Measurements from ENCODE around the gene THAP7.

The THAP7 gene

DNA sequence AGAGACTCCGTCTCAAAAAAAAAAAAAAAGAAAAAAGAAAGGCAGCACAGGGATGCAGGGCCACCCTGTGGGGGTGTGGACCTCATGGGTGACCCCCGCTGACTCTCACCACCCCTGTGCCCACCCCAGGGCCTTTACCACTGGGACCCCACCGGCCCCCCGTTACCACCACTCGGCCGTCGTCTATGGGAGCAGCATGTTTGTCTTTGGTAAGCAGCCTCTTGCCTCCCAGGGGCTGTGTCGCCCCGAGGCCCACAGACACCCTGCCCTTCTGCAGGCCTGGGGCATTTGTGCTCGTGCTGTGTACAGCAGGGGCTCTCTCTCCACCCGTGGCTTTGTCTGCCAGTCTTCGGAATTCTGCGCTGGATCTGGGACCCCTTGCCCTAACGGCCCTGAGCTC lies 14.5 kb downstream of the THAP7 start:
- no peaks in the 10 kb centered on the region for H3F3A ChIP-seq (ENCODE audit: insufficient read depth, low read length)
- no peaks in the 10 kb centered on the region for H3K9me2 ChIP-seq (ENCODE audit: low read depth, low read length)
- H2AFZ ChIP-seq (ENCODE audit: low read length) = no peak overlapping the region
- no peak overlapping the region for H3K9ac ChIP-seq (ENCODE audit: low read length)
- peaks cover 29% of the 10 kb centered on the region; the same call in 1 of the 2 replicates for H3K36me3 ChIP-seq (ENCODE audit: insufficient read depth, low read length)
- no peak for TF ChIP-seq EZH2 (IDR thresholded peaks at IDR 0.05; ENCODE audit: borderline replicate concordance, low read length)
- TF ChIP-seq, protein P1, sequence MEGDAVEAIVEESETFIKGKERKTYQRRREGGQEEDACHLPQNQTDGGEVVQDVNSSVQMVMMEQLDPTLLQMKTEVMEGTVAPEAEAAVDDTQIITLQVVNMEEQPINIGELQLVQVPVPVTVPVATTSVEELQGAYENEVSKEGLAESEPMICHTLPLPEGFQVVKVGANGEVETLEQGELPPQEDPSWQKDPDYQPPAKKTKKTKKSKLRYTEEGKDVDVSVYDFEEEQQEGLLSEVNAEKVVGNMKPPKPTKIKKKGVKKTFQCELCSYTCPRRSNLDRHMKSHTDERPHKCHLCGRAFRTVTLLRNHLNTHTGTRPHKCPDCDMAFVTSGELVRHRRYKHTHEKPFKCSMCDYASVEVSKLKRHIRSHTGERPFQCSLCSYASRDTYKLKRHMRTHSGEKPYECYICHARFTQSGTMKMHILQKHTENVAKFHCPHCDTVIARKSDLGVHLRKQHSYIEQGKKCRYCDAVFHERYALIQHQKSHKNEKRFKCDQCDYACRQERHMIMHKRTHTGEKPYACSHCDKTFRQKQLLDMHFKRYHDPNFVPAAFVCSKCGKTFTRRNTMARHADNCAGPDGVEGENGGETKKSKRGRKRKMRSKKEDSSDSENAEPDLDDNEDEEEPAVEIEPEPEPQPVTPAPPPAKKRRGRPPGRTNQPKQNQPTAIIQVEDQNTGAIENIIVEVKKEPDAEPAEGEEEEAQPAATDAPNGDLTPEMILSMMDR (IDR thresholded peaks at IDR 0.05; ENCODE audit: low read length) = no peak
- H3K4me3 ChIP-seq (ENCODE audit: low read depth, low read length, poor library complexity, severe bottlenecking) = no peak overlapping the region
- H3K4me1 ChIP-seq (ENCODE audit: insufficient read depth, low read length, severe bottlenecking) = peaks cover 11% of the 10 kb centered on the region
- no peaks in the 10 kb centered on the region for H4K20me1 ChIP-seq (ENCODE audit: insufficient read depth, low read length)
- H3K4me2 ChIP-seq (ENCODE audit: low read length) = no peak overlapping the region
- H3K27me3 ChIP-seq (ENCODE audit: insufficient read depth, low read length) = no peaks in the 10 kb centered on the region
- no peak overlapping the region for H3K27ac ChIP-seq (ENCODE audit: low read depth, low read length, poor library complexity, severe bottlenecking)
- no peaks in the 10 kb centered on the region for H3K79me2 ChIP-seq (ENCODE audit: insufficient read depth, low read length)
- H3K9me3 ChIP-seq (ENCODE audit: low read length) = no peaks in the 10 kb centered on the region

DNA sequence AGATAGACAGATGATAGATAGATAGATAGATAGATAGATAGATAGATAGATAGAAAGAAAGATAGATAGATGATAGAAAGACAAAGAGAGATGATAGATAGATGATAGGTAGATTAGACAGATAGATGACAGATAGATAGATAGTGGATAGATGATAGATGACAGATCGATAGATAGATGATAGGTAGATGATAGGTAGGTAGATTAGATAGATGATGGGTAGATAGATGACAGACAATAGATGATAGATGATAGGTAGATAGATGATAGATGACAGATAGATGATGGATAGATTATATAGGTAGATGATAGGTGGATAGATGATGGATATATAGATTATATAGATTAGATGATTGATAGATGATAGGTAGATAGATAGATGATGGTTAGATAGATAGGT lies 15.6 kb downstream of the THAP7 start:
- Histone ChIP-seq H3K9ac (ENCODE audit: low read length) (no peak overlapping the region), H3K9me2 (ENCODE audit: low read depth, low read length) (no peaks in the 10 kb centered on the region), H3K36me3 (ENCODE audit: insufficient read depth, low read length) (peaks cover 20% of the 10 kb centered on the region; the same call in 1 of the 2 replicates), H3K79me2 (ENCODE audit: insufficient read depth, low read length) (no peaks in the 10 kb centered on the region), H3K27me3 (ENCODE audit: insufficient read depth, low read length) (no peaks in the 10 kb centered on the region), H2AFZ (ENCODE audit: low read length) (no peak overlapping the region), H3K4me3 (ENCODE audit: low read depth, low read length, poor library complexity, severe bottlenecking) (no peak overlapping the region), H3K4me2 (ENCODE audit: low read length) (no peak overlapping the region), H3K27ac (ENCODE audit: low read depth, low read length, poor library complexity, severe bottlenecking) (no peak overlapping the region), H4K20me1 (ENCODE audit: insufficient read depth, low read length) (no peaks in the 10 kb centered on the region), H3F3A (ENCODE audit: insufficient read depth, low read length) (no peaks in the 10 kb centered on the region), H3K4me1 (ENCODE audit: insufficient read depth, low read length, severe bottlenecking) (peaks cover 14% of the 10 kb centered on the region), H3K9me3 (ENCODE audit: low read length) (no peaks in the 10 kb centered on the region)
- TF ChIP-seq, protein P1 (IDR thresholded peaks at IDR 0.05; ENCODE audit: low read length) = no peak

DNA sequence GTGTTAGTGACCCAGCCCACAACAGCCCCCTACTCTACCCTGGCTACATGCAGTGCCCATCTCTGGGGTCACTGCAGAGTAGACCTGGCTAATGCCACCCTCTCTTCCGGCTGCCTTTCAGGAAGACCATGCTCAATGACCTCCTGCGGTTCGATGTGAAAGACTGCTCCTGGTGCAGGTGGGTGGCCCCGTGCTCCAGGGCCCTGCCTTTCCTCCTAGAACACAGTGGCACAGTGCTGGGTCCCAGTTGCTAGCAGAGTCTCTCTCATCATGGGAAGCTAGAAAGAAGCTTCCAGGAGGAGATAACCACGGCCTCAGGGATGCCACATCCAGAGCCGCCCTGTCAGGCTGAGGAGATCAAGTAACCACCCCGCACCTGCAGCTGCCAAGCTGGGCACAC lies 16.2 kb downstream of the THAP7 start:
- Histone ChIP-seq H3K36me3 (ENCODE audit: insufficient read depth, low read length) (peaks cover 20% of the 10 kb centered on the region; the same call in 1 of the 2 replicates), H3K9me3 (ENCODE audit: low read length) (no peaks in the 10 kb centered on the region), H4K20me1 (ENCODE audit: insufficient read depth, low read length) (no peaks in the 10 kb centered on the region), H3K27ac (ENCODE audit: low read depth, low read length, poor library complexity, severe bottlenecking) (no peak overlapping the region), H3K27me3 (ENCODE audit: insufficient read depth, low read length) (no peaks in the 10 kb centered on the region), H3K9me2 (ENCODE audit: low read depth, low read length) (no peaks in the 10 kb centered on the region), H3K4me2 (ENCODE audit: low read length) (no peak overlapping the region), H3K4me3 (ENCODE audit: low read depth, low read length, poor library complexity, severe bottlenecking) (no peak overlapping the region), H2AFZ (ENCODE audit: low read length) (no peak overlapping the region), H3K79me2 (ENCODE audit: insufficient read depth, low read length) (no peaks in the 10 kb centered on the region), H3K4me1 (ENCODE audit: insufficient read depth, low read length, severe bottlenecking) (peaks cover 20% of the 10 kb centered on the region), H3K9ac (ENCODE audit: low read length) (no peak overlapping the region), H3F3A (ENCODE audit: insufficient read depth, low read length) (no peaks in the 10 kb centered on the region)
- TF ChIP-seq EZH2 (IDR thresholded peaks at IDR 0.05; ENCODE audit: borderline replicate concordance, low read length) = no peak
- TF ChIP-seq, protein P1 (IDR thresholded peaks at IDR 0.05; ENCODE audit: low read length) = no peak
